ENCODE measurements around the gene PDE4B. TPM values are rescaled to one million over a fixed set of nuclear protein-coding genes. Genes with fewer than 3 reads are reported as not detected.

The PDE4B gene
- total and polyA plus RNA-seq, 11 donors: 1.4 to 71.9 (median 16.2) TPM

DNA sequence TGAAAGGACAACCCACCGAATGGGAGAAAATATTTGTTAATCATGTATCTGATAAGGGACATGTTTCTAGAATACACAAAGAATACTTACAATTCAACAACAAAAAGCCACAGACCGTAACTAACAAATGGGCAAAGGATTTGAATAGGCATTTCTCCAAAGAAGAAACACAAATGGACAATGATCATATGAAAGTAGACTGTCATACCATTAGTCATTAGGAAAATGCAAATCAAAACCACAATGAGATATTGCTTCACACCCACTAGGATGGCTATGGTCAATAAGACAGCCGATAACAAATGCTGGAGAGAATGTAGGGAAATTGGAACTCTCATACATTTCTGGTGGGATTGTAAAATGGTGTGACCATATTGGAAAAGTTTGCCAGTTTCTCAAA, 374.1 kb downstream of the PDE4B start:
- Histone ChIP-seq H3K4me1 (peaks cover 0 to 5% (median 0%) of the 10 kb centered on the region in 12 donors), H3K9me3 (no peaks in the 10 kb centered on the region), H3K4me3 (no peak overlapping the region), H3K27me3 (peaks cover 0 to 3% (median 0%) of the 10 kb centered on the region in 9 donors), H3K36me3 (no peaks in the 10 kb centered on the region), H3K27ac (no peak overlapping the region)
- 84 to 93% (median 93%) methylated on average over 3 of the region's 3 CpGs for WGBS, 4 donors
- TF ChIP-seq CTCF (IDR thresholded peaks at IDR 0.05) (no peak), POLR2A (IDR thresholded peaks at IDR 0.05) (no peak)
- DNase-seq: no peak
- no peak for ATAC-seq
- intact Hi-C loops (cut with DNase I): no loop called here

GRCh38 chr1:66167267-66167666, 374.6 kb downstream of the PDE4B start:
- Histone ChIP-seq H3K27ac (no peak overlapping the region), H3K36me3 (no peaks in the 10 kb centered on the region), H3K4me1 (peaks cover 0 to 5% (median 0%) of the 10 kb centered on the region in 12 donors), H3K4me3 (no peak overlapping the region), H3K9me3 (no peaks in the 10 kb centered on the region), H3K27me3 (peaks cover 0 to 2% (median 0%) of the 10 kb centered on the region in 9 donors)
- TF ChIP-seq CTCF (IDR thresholded peaks at IDR 0.05) (no peak), POLR2A (IDR thresholded peaks at IDR 0.05) (no peak)
- ATAC-seq (no peak), DNase-seq (no peak)
- intact Hi-C loops (cut with DNase I): no loop called here

- 42 to 73% (median 54%) methylated on average over 5 of the region's 5 CpGs for WGBS, 4 donors
- ATAC-seq (no peak), DNase-seq (no peak)
- no peaks in the 10 kb centered on the region for H3K36me3 ChIP-seq
- intact Hi-C loops (cut with DNase I): no loop called here
- no peaks in the 10 kb centered on the region for H3K27me3 ChIP-seq
- no peaks in the 10 kb centered on the region for H3K9me3 ChIP-seq
- no peak overlapping the region for H3K4me3 ChIP-seq
- no peak overlapping the region for H3K27ac ChIP-seq
- TF ChIP-seq POLR2A (IDR thresholded peaks at IDR 0.05): no peak
- TF ChIP-seq CTCF (IDR thresholded peaks at IDR 0.05): no peak
- H3K4me1 ChIP-seq: peaks cover 0 to 5% (median 0%) of the 10 kb centered on the region in 12 donors
Observed at GRCh38 chr1:66168467-66168887, 375.8 kb downstream of the PDE4B start.

GRCh38 chr1:66168948-66169671, 376.4 kb downstream of the PDE4B start:
- intact Hi-C loops (cut with DNase I): no loop called here
- no peak overlapping the region for H3K27ac ChIP-seq

More at GRCh38 chr1:66168948-66169671, 376.4 kb downstream of the PDE4B start:
- H3K27me3 ChIP-seq: no peaks in the 10 kb centered on the region
- no peaks in the 10 kb centered on the region for H3K36me3 ChIP-seq
- no peak for DNase-seq
- WGBS, 4 donors: 29 to 43% (median 34%) methylated on average over 6 of the region's 6 CpGs
- TF ChIP-seq POLR2A (IDR thresholded peaks at IDR 0.05) (no peak), CTCF (IDR thresholded peaks at IDR 0.05) (no peak)
- no peaks in the 10 kb centered on the region for H3K9me3 ChIP-seq
- ATAC-seq: no peak
- H3K4me1 ChIP-seq: peaks cover 0 to 5% (median 0%) of the 10 kb centered on the region in 12 donors
- H3K4me3 ChIP-seq: no peak overlapping the region

All from heart left ventricle (tissue), 16 donors.